ENCODE measurements around the gene BMP7.
A peak's percentile ranks its signal among the peaks of the same experiment; 100 is the strongest.

Gene BMP7

GRCh38 chr20:57205606-57206219, 60.7 kb downstream of the BMP7 start:
- POLR2A ChIA-PET, result no interaction called here
- H3K27ac ChIP-seq (ENCODE audit: extremely low read depth, low read depth, low read length), result no peak overlapping the region
- H3K9me3 ChIP-seq (ENCODE audit: control insufficient read depth, insufficient read depth, low read depth, low read length), result no peaks in the 10 kb centered on the region
- H3K4me3 ChIP-seq (ENCODE audit: low read depth, low read length), result no peak overlapping the region
- H3K36me3 ChIP-seq (ENCODE audit: control insufficient read depth in 2 of 2, insufficient read depth in 1 of 2, low read length in 2 of 2), result peaks cover 0 to 39% of the 10 kb centered on the region in 2 experiments; a peak in 1 of 3 replicates
- CTCF ChIA-PET, result no interaction called here
- no peaks in the 10 kb centered on the region for H3K4me1 ChIP-seq (ENCODE audit: control insufficient read depth, insufficient read depth, low read length)
- TF ChIP-seq ZSCAN30 (tag by site-specific recombination; IDR thresholded peaks at IDR 0.05) (no peak), ZNF16 (tag by site-specific recombination; IDR thresholded peaks at IDR 0.05; ENCODE audit: low read depth) (no peak), ZNF394 (tag by site-specific recombination; IDR thresholded peaks at IDR 0.05; ENCODE audit: borderline replicate concordance) (no peak), ZBTB11 (tag by site-specific recombination; conservative IDR thresholded peaks at IDR 0.05; ENCODE audit: low read depth) (no peak), ZNF335 (tag by site-specific recombination; conservative IDR thresholded peaks at IDR 0.05) (no peak), ZNF560 (tag by site-specific recombination; IDR thresholded peaks at IDR 0.05; ENCODE audit: borderline replicate concordance) (no peak), YY2 (tag by site-specific recombination; IDR thresholded peaks at IDR 0.05) (no peak), ZBTB17 (tag by site-specific recombination; IDR thresholded peaks at IDR 0.05) (no peak), ZNF214 (tag by site-specific recombination; IDR thresholded peaks at IDR 0.05; ENCODE audit: borderline replicate concordance) (no peak), ZNF621 (tag by site-specific recombination; IDR thresholded peaks at IDR 0.05) (no peak), ZNF366 (tag by site-specific recombination; conservative IDR thresholded peaks at IDR 0.05) (no peak)

- no peak overlapping the region for H3K27ac ChIP-seq (ENCODE audit: extremely low read depth, low read depth, low read length)
- CTCF ChIA-PET, result interaction anchor here (1.0 kb wide), 1 partner anchor 112 kb away, joined by 3 read pairs; no protein-coding TSS in a partner anchor
- POLR2A ChIA-PET, result no interaction called here
- TF ChIP-seq ZNF274 (IDR thresholded peaks at IDR 0.05; ENCODE audit: low read length) (no peak), ZNF274 (tag by site-specific recombination; IDR thresholded peaks at IDR 0.05; ENCODE audit: borderline replicate concordance) (no peak), PBX3 (CRISPR knock-in tag; IDR thresholded peaks at IDR 0.05) (no peak), ZBTB26 (tag by site-specific recombination; optimal IDR thresholded peaks at IDR 0.05) (peak; percentile 1)
- H3K4me3 ChIP-seq (ENCODE audit: low read depth, low read length), result no peak overlapping the region
- H3K36me3 ChIP-seq (ENCODE audit: control insufficient read depth in 2 of 2, insufficient read depth in 1 of 2, low read length in 2 of 2), result peaks cover 0 to 46% of the 10 kb centered on the region in 2 experiments; a peak in 1 of 3 replicates
- H3K9me3 ChIP-seq (ENCODE audit: control insufficient read depth, insufficient read depth, low read depth, low read length), result no peaks in the 10 kb centered on the region
- no peaks in the 10 kb centered on the region for H3K4me1 ChIP-seq (ENCODE audit: control insufficient read depth, insufficient read depth, low read length)
Observed at GRCh38 chr20:57203986-57204385, 62.5 kb downstream of the BMP7 start.

GRCh38 chr20:57203204-57203603, 63.2 kb downstream of the BMP7 start:
- POLR2A ChIA-PET, result no interaction called here
- TF ChIP-seq ZBTB26 (tag by site-specific recombination; optimal IDR thresholded peaks at IDR 0.05) (peak; percentile 15), KLF16 (tag by site-specific recombination; IDR thresholded peaks at IDR 0.05) (no peak), ZNF571 (tag by site-specific recombination; IDR thresholded peaks at IDR 0.05) (no peak), ZNF785 (tag by site-specific recombination; IDR thresholded peaks at IDR 0.05) (no peak), ZNF121 (tag by site-specific recombination; IDR thresholded peaks at IDR 0.05) (no peak), PATZ1 (tag by site-specific recombination; IDR thresholded peaks at IDR 0.05) (no peak), EGR2 (tag by site-specific recombination; IDR thresholded peaks at IDR 0.05; ENCODE audit: low read depth) (peak; percentile 83), ZFHX2 (tag by site-specific recombination; conservative IDR thresholded peaks at IDR 0.05) (peak; percentile 33; the same call in 1 of the 2 replicates), BCL11B (tag by site-specific recombination; IDR thresholded peaks at IDR 0.05; ENCODE audit: low read depth) (no peak)

More at GRCh38 chr20:57203204-57203603, 63.2 kb downstream of the BMP7 start:
- CTCF ChIA-PET, result no interaction called here
- Histone ChIP-seq H3K4me3 (ENCODE audit: low read depth, low read length) (no peak overlapping the region), H3K9me3 (ENCODE audit: control insufficient read depth, insufficient read depth, low read depth, low read length) (no peaks in the 10 kb centered on the region), H3K36me3 (ENCODE audit: control insufficient read depth in 2 of 2, insufficient read depth in 1 of 2, low read length in 2 of 2) (peaks cover 0 to 46% of the 10 kb centered on the region in 2 experiments; a peak in 1 of 3 replicates), H3K27ac (ENCODE audit: extremely low read depth, low read depth, low read length) (no peak overlapping the region), H3K4me1 (ENCODE audit: control insufficient read depth, insufficient read depth, low read length) (no peaks in the 10 kb centered on the region)
